H9 (cell line): ENCODE data around the gene SPRED2. TPM values are rescaled to one million over a fixed set of nuclear protein-coding genes. Genes with fewer than 3 reads are reported as not detected.

Source experiments
- DNase-seq: peaks from one replicate; pipeline ENCODE4 v3.0.0-alpha.2; 2017
- H2AFZ ChIP-seq: one replicate; pipeline ENCODE4 v1.6.1; 2013; ENCODE audit warnings: mild to moderate bottlenecking, low read length, control low read depth, moderate library complexity
- H2AK5ac ChIP-seq: 2 replicates; pipeline ENCODE4 v1.6.1; 2013; ENCODE audit warnings: low read length, control low read depth, mixed read lengths; ENCODE audit not compliant: insufficient read length
- H2BK120ac ChIP-seq: one replicate; pipeline ENCODE4 v1.6.1; 2013; ENCODE audit warnings: low read depth, mild to moderate bottlenecking, low read length, control low read depth, inconsistent platforms; ENCODE audit not compliant: poor library complexity, severe bottlenecking
- H2BK12ac ChIP-seq: 2 replicates; pipeline ENCODE4 v1.6.1; 2013; ENCODE audit warnings: low read length, control low read depth, mixed read lengths, low read depth; ENCODE audit not compliant: insufficient read length
- H2BK15ac ChIP-seq: 2 replicates; pipeline ENCODE4 v1.6.1; 2013; ENCODE audit warnings: low read depth, low read length, control low read depth
- H2BK20ac ChIP-seq: one replicate; pipeline ENCODE4 v1.6.1; 2013; ENCODE audit warnings: low read depth, mild to moderate bottlenecking, low read length, control low read depth, inconsistent platforms; ENCODE audit not compliant: poor library complexity, severe bottlenecking
- H2BK5ac ChIP-seq: 2 replicates; pipeline ENCODE4 v1.6.1; 2013; ENCODE audit warnings: low read length, control low read depth, mixed read lengths; ENCODE audit not compliant: insufficient read length
- H3K14ac ChIP-seq: 2 replicates; pipeline ENCODE4 v1.6.1; 2013; ENCODE audit warnings: low read length, control low read depth; ENCODE audit not compliant: insufficient read depth
- H3K18ac ChIP-seq: 2 replicates; pipeline ENCODE4 v1.6.1; 2013; ENCODE audit warnings: low read depth, mild to moderate bottlenecking, mixed read lengths, low read length, control low read depth; ENCODE audit not compliant: insufficient read length
- H3K23ac ChIP-seq: 2 replicates; pipeline ENCODE4 v1.6.1; 2013; ENCODE audit warnings: low read length, control low read depth, mixed read lengths, low read depth; ENCODE audit not compliant: insufficient read length
- H3K23me2 ChIP-seq: 2 replicates; pipeline ENCODE4 v1.6.1; 2013; ENCODE audit warnings: low read depth, mild to moderate bottlenecking, mixed read lengths, low read length, control low read depth; ENCODE audit not compliant: insufficient read length, poor library complexity, severe bottlenecking
- H3K27ac ChIP-seq: 2 replicates; pipeline ENCODE4 v1.5.1; 2013; ENCODE audit warnings: low read length, control low read depth, mixed read lengths, low read depth; ENCODE audit not compliant: insufficient read length
- H3K27me3 ChIP-seq: 2 replicates; pipeline ENCODE4 v1.6.1; 2013; ENCODE audit warnings: low read length, control low read depth, inconsistent platforms; ENCODE audit not compliant: insufficient read depth
- H3K4ac ChIP-seq: 2 replicates; pipeline ENCODE4 v1.6.1; 2013; ENCODE audit warnings: low read depth, mild to moderate bottlenecking, control low read depth, inconsistent platforms, low read length, moderate library complexity
- H3K4me1 ChIP-seq: 2 replicates; pipeline ENCODE4 v1.6.1; 2013; ENCODE audit warnings: low read length, control low read depth, inconsistent platforms; ENCODE audit not compliant: insufficient read depth
- H3K4me2 ChIP-seq: 2 replicates; pipeline ENCODE4 v1.6.1; 2013; ENCODE audit warnings: low read length, control low read depth, mixed read lengths; ENCODE audit not compliant: insufficient read length, insufficient read depth
- H3K56ac ChIP-seq: 2 replicates; pipeline ENCODE4 v1.6.1; 2013; ENCODE audit warnings: low read depth, mild to moderate bottlenecking, mixed read lengths, low read length, control low read depth; ENCODE audit not compliant: insufficient read length
- H3K79me1 ChIP-seq: 2 replicates; pipeline ENCODE4 v1.6.1; 2013; ENCODE audit warnings: low read depth, mild to moderate bottlenecking, moderate library complexity, low read length, control low read depth, inconsistent platforms; ENCODE audit not compliant: insufficient read depth, poor library complexity, severe bottlenecking
- H3K79me2 ChIP-seq: 2 replicates; pipeline ENCODE4 v1.6.1; 2013; ENCODE audit warnings: low read length, control low read depth, inconsistent platforms; ENCODE audit not compliant: insufficient read depth
- H3K9ac ChIP-seq: 2 replicates; pipeline ENCODE4 v1.6.1; 2013; ENCODE audit warnings: low read length, control low read depth, mixed read lengths; ENCODE audit not compliant: insufficient read length; ENCODE audit errors: extremely low read depth
- H3K9me3 ChIP-seq: one replicate; pipeline ENCODE4 v1.6.1; 2013; ENCODE audit warnings: low read depth, low read length, inconsistent platforms; ENCODE audit not compliant: control insufficient read depth
- H3T11ph ChIP-seq: one replicate; pipeline ENCODE4 v1.6.1; 2013; ENCODE audit warnings: mild to moderate bottlenecking, low read length, control low read depth, inconsistent platforms
- H4K20me1 ChIP-seq: one replicate; pipeline ENCODE4 v1.6.1; 2013; ENCODE audit not compliant: control insufficient read depth, insufficient read length, insufficient read depth
- H4K5ac ChIP-seq: 2 replicates; pipeline ENCODE4 v1.6.1; 2013; ENCODE audit warnings: low read depth, mild to moderate bottlenecking, mixed read lengths, low read length, control low read depth; ENCODE audit not compliant: insufficient read length
- H4K8ac ChIP-seq: replicated peaks from 2 replicates; pipeline ENCODE4 v1.6.1; 2013; ENCODE audit warnings: low read length, control low read depth, mixed read lengths, low read depth; ENCODE audit not compliant: insufficient read length
- H4K91ac ChIP-seq: 2 replicates; pipeline ENCODE4 v1.6.1; 2013; ENCODE audit warnings: low read depth, mild to moderate bottlenecking, moderate library complexity, mixed read lengths, low read length, control low read depth; ENCODE audit not compliant: insufficient read length
- H3K27ac Mint-ChIP-seq, 3 experiments: 2 replicates in 2 of 3; 3 replicates in 1 of 3; pipeline ENCODE4 v1.8.0; 2020 to 2021; ENCODE audit warnings: mixed read lengths in 3 of 3, mild to moderate bottlenecking in 1 of 3, moderate library complexity in 1 of 3
- H3K27me3 Mint-ChIP-seq: 2 replicates; pipeline ENCODE4 v1.8.0; 2021; ENCODE audit warnings: low read depth, mild to moderate bottlenecking, moderate library complexity, mixed read lengths
- H3K36me3 Mint-ChIP-seq, 3 experiments: 2 replicates in 2 of 3; 3 replicates in 1 of 3; pipeline ENCODE4 v1.8.0; 2020 to 2021; ENCODE audit warnings: low read depth in 3 of 3, mixed read lengths in 3 of 3; ENCODE audit not compliant: insufficient read depth in 1 of 3
- H3K4me1 Mint-ChIP-seq, 2 experiments: 2 replicates each; pipeline ENCODE4 v1.8.0; 2020; ENCODE audit warnings: mixed read lengths in 2 of 2
- H3K4me3 Mint-ChIP-seq, 2 experiments: 2 replicates in 1 of 2; 3 replicates in 1 of 2; pipeline ENCODE4 v1.8.0; 2020 to 2021; ENCODE audit warnings: mild to moderate bottlenecking in 2 of 2, mixed read lengths in 2 of 2, moderate library complexity in 1 of 2
- H3K9me3 Mint-ChIP-seq, 2 experiments: 2 replicates in 1 of 2; 3 replicates in 1 of 2; pipeline ENCODE4 v1.8.0; 2020; ENCODE audit warnings: mild to moderate bottlenecking in 2 of 2, mixed read lengths in 2 of 2, moderate library complexity in 1 of 2
- WGBS: extraction: QIAGEN DNeasy Blood & Tissue Kit; methylation state at CpG from one replicate; pipeline ENCODE4 v1.1.7; 2013; ENCODE audit warnings: missing lambda C conversion rate, low lambda C conversion rate, mixed read lengths; ENCODE audit not compliant: insufficient read length; ENCODE audit errors: extremely low coverage; 5-methylcytosine and 5-hydroxymethylcytosine counted together
- total RNA-seq: library from RNA; stranded (reverse); gene quantifications from 2 replicates; pipeline ENCODE4 v1.2.1, GENCODE V29; 2021
- TF ChIP-seq, protein P1 (sequence below): fragments of 200-600 bp; sonication (generic); conservative IDR thresholded peaks from 3 replicates; pipeline ENCODE4 v1.8.0; 2021; ENCODE audit warnings: antibody characterized with exemption, mild to moderate bottlenecking

The SPRED2 gene
- total RNA-seq, 1 experiment from 2014 or later = 23.5 TPM

DNA sequence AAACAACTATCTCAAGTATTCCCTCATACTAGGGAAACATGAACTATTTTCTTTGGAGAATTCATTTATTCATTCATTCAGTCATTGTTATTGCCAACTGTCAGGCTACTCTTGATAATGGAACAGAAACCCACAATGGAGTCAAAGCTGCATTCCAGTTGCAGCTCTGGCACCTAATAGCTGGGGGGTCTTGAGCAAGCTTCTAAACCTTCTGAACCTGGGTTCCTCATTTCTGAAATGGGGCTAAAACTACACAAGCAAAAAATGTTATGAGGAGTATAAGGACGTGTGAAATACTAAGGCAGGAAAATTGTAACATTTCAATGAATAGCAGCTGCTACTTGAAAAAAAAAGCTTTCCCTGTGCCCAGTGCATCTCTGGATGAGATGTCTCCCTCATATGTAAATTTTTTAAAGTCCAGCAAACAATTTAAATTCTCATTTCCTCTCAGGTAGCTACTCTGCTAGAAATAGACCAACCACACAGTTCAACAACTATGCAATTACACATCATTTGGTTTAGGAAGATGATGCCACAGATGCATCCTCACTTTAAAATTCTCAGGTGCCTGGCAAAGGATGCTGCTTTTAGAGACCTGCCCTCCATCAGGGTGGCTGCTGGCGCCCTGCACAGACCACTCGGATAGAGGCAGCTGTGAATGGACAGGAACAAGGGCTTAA, 38.5 kb downstream of the SPRED2 start:
- no peak overlapping the region for H3K9ac ChIP-seq
- no peak overlapping the region for H3K14ac ChIP-seq
- no peak overlapping the region for H3K18ac ChIP-seq
- no peak overlapping the region for H2AFZ ChIP-seq
- no peak overlapping the region for H3K4ac ChIP-seq
- H3K23ac ChIP-seq = no peak overlapping the region
- H2BK120ac ChIP-seq = no peak overlapping the region
- no peaks in the 10 kb centered on the region for H3K9me3 Mint-ChIP-seq
- H3K4me2 ChIP-seq = no peak overlapping the region
- H3T11ph ChIP-seq = no peak overlapping the region
- H3K27ac ChIP-seq = no peak overlapping the region
- WGBS = no CpG with 5 or more reads among the region's 3 CpGs
- H3K23me2 ChIP-seq = no peaks in the 10 kb centered on the region
- peaks cover 28 to 29% of the 10 kb centered on the region in 2 experiments for H3K4me1 Mint-ChIP-seq
- no peak overlapping the region for H2BK12ac ChIP-seq
- H3K4me1 ChIP-seq = no peaks in the 10 kb centered on the region; the same call in 1 of the 2 replicates
- no peaks in the 10 kb centered on the region for H4K20me1 ChIP-seq
- no peak overlapping the region for H4K91ac ChIP-seq
- H3K56ac ChIP-seq = no peak overlapping the region
- H3K27ac Mint-ChIP-seq = no peak overlapping the region
- no peaks in the 10 kb centered on the region for H3K9me3 ChIP-seq
- peaks cover 4% of the 10 kb centered on the region for H3K79me1 ChIP-seq
- no peak overlapping the region for H2BK20ac ChIP-seq
- DNase-seq = no peak
- H3K27me3 ChIP-seq = no peaks in the 10 kb centered on the region
- no peaks in the 10 kb centered on the region; the same call in 1 of the 2 replicates for H3K27me3 Mint-ChIP-seq
- H3K36me3 Mint-ChIP-seq = no peaks in the 10 kb centered on the region
- no peak overlapping the region for H3K4me3 Mint-ChIP-seq
- no peak overlapping the region for H2BK15ac ChIP-seq
- no peak overlapping the region for H4K8ac ChIP-seq
- 0 out of 2 replicates have a peak, but pooled peaks cover 3% of the 10 kb centered on the region for H3K79me2 ChIP-seq
- no peak overlapping the region for H2AK5ac ChIP-seq
- H2BK5ac ChIP-seq = no peak overlapping the region
- TF ChIP-seq, protein P1, sequence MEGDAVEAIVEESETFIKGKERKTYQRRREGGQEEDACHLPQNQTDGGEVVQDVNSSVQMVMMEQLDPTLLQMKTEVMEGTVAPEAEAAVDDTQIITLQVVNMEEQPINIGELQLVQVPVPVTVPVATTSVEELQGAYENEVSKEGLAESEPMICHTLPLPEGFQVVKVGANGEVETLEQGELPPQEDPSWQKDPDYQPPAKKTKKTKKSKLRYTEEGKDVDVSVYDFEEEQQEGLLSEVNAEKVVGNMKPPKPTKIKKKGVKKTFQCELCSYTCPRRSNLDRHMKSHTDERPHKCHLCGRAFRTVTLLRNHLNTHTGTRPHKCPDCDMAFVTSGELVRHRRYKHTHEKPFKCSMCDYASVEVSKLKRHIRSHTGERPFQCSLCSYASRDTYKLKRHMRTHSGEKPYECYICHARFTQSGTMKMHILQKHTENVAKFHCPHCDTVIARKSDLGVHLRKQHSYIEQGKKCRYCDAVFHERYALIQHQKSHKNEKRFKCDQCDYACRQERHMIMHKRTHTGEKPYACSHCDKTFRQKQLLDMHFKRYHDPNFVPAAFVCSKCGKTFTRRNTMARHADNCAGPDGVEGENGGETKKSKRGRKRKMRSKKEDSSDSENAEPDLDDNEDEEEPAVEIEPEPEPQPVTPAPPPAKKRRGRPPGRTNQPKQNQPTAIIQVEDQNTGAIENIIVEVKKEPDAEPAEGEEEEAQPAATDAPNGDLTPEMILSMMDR = no peak
- H4K5ac ChIP-seq = no peak overlapping the region
